HepG2 (cell line): ENCODE measurements around the gene TRIM27. TPM values are rescaled to one million over a fixed set of nuclear protein-coding genes. Genes with fewer than 3 reads are reported as not detected.
A peak's percentile ranks its signal among the peaks of the same experiment; 100 is the strongest.

Experiments used
- ATF7-NPFF ChIP-seq: sonication (generic); formaldehyde crosslinking; IDR thresholded peaks from 2 replicates; pipeline ENCODE4 v1.8.1; 2023; ENCODE audit warnings: mild to moderate bottlenecking, low read depth, missing genetic modification reagents, moderate library complexity
- BRCA1 ChIP-seq: sonication (generic); formaldehyde crosslinking; IDR thresholded peaks from 2 replicates; pipeline ENCODE4 v1.4.0; 2020; ENCODE audit warnings: missing genetic modification reagents
- CREM ChIP-seq, 2 experiments: sonication (generic) in 1 of 2; formaldehyde crosslinking in 1 of 2; IDR thresholded peaks; 2 replicates each; pipeline versions ENCODE4 v1.4.0 to v1.6.1; 2016 to 2020; ENCODE audit warnings: antibody characterized with exemption in 1 of 2, mild to moderate bottlenecking in 1 of 2, missing genetic modification reagents in 1 of 2
- DPF2 ChIP-seq: sonication (generic); formaldehyde crosslinking; IDR thresholded peaks from 2 replicates; pipeline ENCODE4 v1.4.0; 2020; ENCODE audit warnings: mild to moderate bottlenecking, low read depth, missing genetic modification reagents, borderline replicate concordance
- KAT7 ChIP-seq: IDR thresholded peaks from 2 replicates; pipeline ENCODE4 v1.6.1; 2018; ENCODE audit warnings: borderline replicate concordance, missing compliant biosample characterization
- RNF2 ChIP-seq: fragments of 450-650 bp; conservative IDR thresholded peaks from 2 replicates; pipeline ENCODE4 v1.6.1; 2016; ENCODE audit warnings: low read depth
- SNAPC4 ChIP-seq: sonication (generic); formaldehyde crosslinking; IDR thresholded peaks from 2 replicates; pipeline ENCODE4 v1.4.0; 2020; ENCODE audit warnings: mild to moderate bottlenecking, missing genetic modification reagents
- SRSF9 ChIP-seq: fragments of 200-400 bp; formaldehyde crosslinking; IDR thresholded peaks from 2 replicates; pipeline ENCODE4 v1.6.1; 2018; ENCODE audit warnings: borderline replicate concordance, mild to moderate bottlenecking, low read depth, low read length; ENCODE audit not compliant: insufficient read depth, poor library complexity, severe bottlenecking
- TFE3 ChIP-seq: IDR thresholded peaks from 2 replicates; pipeline ENCODE4 v1.6.1; 2016
- ZBTB33 ChIP-seq: sonication (generic); formaldehyde crosslinking; IDR thresholded peaks from 2 replicates; pipeline ENCODE4 v1.4.0; 2020; ENCODE audit warnings: missing genetic modification reagents
- ZBTB43 ChIP-seq: sonication (generic); formaldehyde crosslinking; conservative IDR thresholded peaks from 2 replicates; pipeline ENCODE4 v1.4.0; 2020; ENCODE audit warnings: missing genetic modification reagents
- ZBTB7B ChIP-seq: sonication (generic); formaldehyde crosslinking; IDR thresholded peaks from 2 replicates; pipeline ENCODE4 v1.4.0; 2020; ENCODE audit warnings: missing genetic modification reagents
- ZNF280B ChIP-seq: sonication (generic); formaldehyde crosslinking; IDR thresholded peaks from 2 replicates; pipeline ENCODE4 v1.5.0; 2020; ENCODE audit warnings: missing genetic modification reagents, mild to moderate bottlenecking, borderline replicate concordance
- ZNF563 ChIP-seq: sonication (generic); formaldehyde crosslinking; IDR thresholded peaks from 2 replicates; pipeline ENCODE4 v1.8.0; 2022; ENCODE audit warnings: mild to moderate bottlenecking, moderate library complexity, missing genetic modification reagents
- ZNF773 ChIP-seq: sonication (generic); formaldehyde crosslinking; IDR thresholded peaks from 2 replicates; pipeline ENCODE4 v1.4.0; 2020; ENCODE audit warnings: missing genetic modification reagents, borderline replicate concordance
- ZNF891 ChIP-seq: sonication (generic); formaldehyde crosslinking; IDR thresholded peaks from 2 replicates; pipeline ENCODE4 v1.5.0; 2020; ENCODE audit warnings: mild to moderate bottlenecking, missing genetic modification reagents
- polyA plus RNA-seq, 8 experiments: library from polyadenylated mRNA; depleted of rRNA in 3 of 8; stranded (reverse) in 7 of 8; unstranded in 1 of 8; fragments of >200 nt; fragmentation: Illumina TruSeq in 4 of 8; extraction: Trizol in 4 of 8; gene quantifications; 2 replicates each; pipeline versions ENCODE4 v1.2.1 to v1.2.3, GENCODE V29; 2011 to 2016; ENCODE audit warnings: low read depth in 4 of 8, missing spikeins in 1 of 8, mixed read lengths in 1 of 8; ENCODE audit not compliant: insufficient read depth in 1 of 8
- total RNA-seq, 5 experiments: library from RNA; depleted of rRNA; stranded (reverse); fragments of >200 nt; fragmentation: Illumina TruSeq; extraction: Trizol; gene quantifications; 2 replicates each; pipeline ENCODE4 v1.2.3, GENCODE V29; 2016; ENCODE audit warnings: low read depth in 1 of 5

TRIM27 gene
- total and polyA plus RNA-seq, 2 of the 13 experiments (the other 11 are each of a cell fraction or from before 2014, with no cell fraction given): 88.6 to 112 TPM

- no peak for TF ChIP-seq TFE3 (CRISPR knock-in tag)
- TF ChIP-seq DPF2 (CRISPR knock-in tag): no peak
- peak; percentile 53 for TF ChIP-seq ZNF280B (CRISPR knock-in tag)
- TF ChIP-seq SNAPC4: peak; percentile 90
- TF ChIP-seq ZNF773 (CRISPR knock-in tag): peak; percentile 81; the same call in 1 of the 2 replicates
- TF ChIP-seq CREM (IDR thresholded peaks at IDR 0.05): peak; percentile 31; the same call in 1 of the 2 replicates
- no peak for TF ChIP-seq CREM (CRISPR knock-in tag; IDR thresholded peaks at IDR 0.05)
- TF ChIP-seq ZNF891: peak; percentile 85
- peak; percentile 68; the same call in 1 of the 2 replicates for TF ChIP-seq ZBTB7B (CRISPR knock-in tag)
- TF ChIP-seq KAT7 (CRISPR knock-in tag): peak; percentile 83
- peak; percentile 44 for TF ChIP-seq ZBTB43 (CRISPR knock-in tag)
- TF ChIP-seq RNF2: 0 out of 2 replicates have a peak, but pooled peaks have one; percentile 13
- TF ChIP-seq ZBTB33 (CRISPR knock-in tag): no peak
- TF ChIP-seq BRCA1 (CRISPR knock-in tag): peak; percentile 87; the same call in 1 of the 2 replicates
- peak; percentile 98 for TF ChIP-seq ATF7-NPFF
- peak; percentile 68 for TF ChIP-seq ZNF563 (CRISPR knock-in tag)
- TF ChIP-seq SRSF9: no peak
Observed at GRCh38 chr6:28923318-28924102, at the start of gene TRIM27 (continued).
